Umbilical cord (tissue), 2 donors: ENCODE measurements around the gene KPNB1. TPM values are rescaled to one million over a fixed set of nuclear protein-coding genes. Genes with fewer than 3 reads are reported as not detected.

ENCODE experiments used
- DNase-seq: peaks from one replicate; pipeline ENCODE4 v3.0.0-alpha.2; 2015; ENCODE audit warnings: low spot score
- total RNA-seq: library from RNA; depleted of rRNA; stranded (reverse); fragments of >200 nt; gene quantifications from one replicate; pipeline ENCODE4 v1.2.3, GENCODE V29; 2014; ENCODE audit warnings: low replicate concordance; ENCODE audit not compliant: insufficient read depth

The KPNB1 gene
- total RNA-seq, 1 donor from 2014 or later: 163 TPM

- DNase-seq: peak; percentile 46
These were observed 47.3 kb downstream of the KPNB1 start for GRCh38 chr17:47696717-47697642.

GRCh38 chr17:47697906-47698711 lies 48.4 kb downstream of the KPNB1 start:
- no peak for DNase-seq

- DNase-seq: peak; percentile 49
These were observed 49.2 kb downstream of the KPNB1 start for GRCh38 chr17:47698749-47699535.

- no peak for DNase-seq
These were observed 49.8 kb downstream of the KPNB1 start for GRCh38 chr17:47699536-47699840.

GRCh38 chr17:47700471-47701449 lies 51.0 kb downstream of the KPNB1 start:
- peak; percentile 72 for DNase-seq

GRCh38 chr17:47701608-47702007 lies 51.9 kb downstream of the KPNB1 start:
- DNase-seq: peak; percentile 87

GRCh38 chr17:47702391-47702995 lies 52.8 kb downstream of the KPNB1 start:
- DNase-seq: no peak

GRCh38 chr17:47703191-47703591 lies 53.5 kb downstream of the KPNB1 start:
- no peak for DNase-seq

GRCh38 chr17:47703671-47704070 lies 54.0 kb downstream of the KPNB1 start:
- no peak for DNase-seq

- no peak for DNase-seq
These were observed 54.4 kb downstream of the KPNB1 start for GRCh38 chr17:47704116-47704515.

- DNase-seq: no peak
These were observed 55.0 kb downstream of the KPNB1 start for GRCh38 chr17:47704736-47705135.

GRCh38 chr17:47705536-47706530 lies 56.1 kb downstream of the KPNB1 start:
- no peak for DNase-seq

- no peak for DNase-seq
These were observed 57.5 kb downstream of the KPNB1 start for GRCh38 chr17:47707056-47707804.

GRCh38 chr17:47707884-47708283 lies 58.2 kb downstream of the KPNB1 start:
- no peak for DNase-seq

- no peak for DNase-seq
These were observed 58.7 kb downstream of the KPNB1 start for GRCh38 chr17:47708312-47708863.

GRCh38 chr17:47708864-47709541 lies 59.3 kb downstream of the KPNB1 start:
- peak; percentile 47 for DNase-seq

GRCh38 chr17:47709594-47709993 lies 59.9 kb downstream of the KPNB1 start:
- DNase-seq: no peak
